Cardiac fibroblast (primary cell): ENCODE data around the gene EIF4E2.

Experiments
- DNase-seq, 2 donors: peaks; one replicate each; pipeline versions ENCODE4 v3.0.0 to v3.0.0-alpha.2; 2010; ENCODE audit warnings: low read depth in 2 of 2
- H3K4me3 ChIP-seq, 2 donors: replicated peaks in 1 of 2; 1 replicate in 1 of 2; 2 replicates in 1 of 2; pipeline ENCODE4 v1.5.1; 2011; ENCODE audit warnings: low read depth in 2 of 2, low read length in 2 of 2, mild to moderate bottlenecking in 2 of 2, moderate library complexity in 1 of 2
- CTCF ChIP-seq: IDR thresholded peaks from one replicate; pipeline ENCODE4 v1.5.1; 2011; ENCODE audit warnings: low read depth, mild to moderate bottlenecking, low read length, inconsistent platforms

The EIF4E2 gene

DNA sequence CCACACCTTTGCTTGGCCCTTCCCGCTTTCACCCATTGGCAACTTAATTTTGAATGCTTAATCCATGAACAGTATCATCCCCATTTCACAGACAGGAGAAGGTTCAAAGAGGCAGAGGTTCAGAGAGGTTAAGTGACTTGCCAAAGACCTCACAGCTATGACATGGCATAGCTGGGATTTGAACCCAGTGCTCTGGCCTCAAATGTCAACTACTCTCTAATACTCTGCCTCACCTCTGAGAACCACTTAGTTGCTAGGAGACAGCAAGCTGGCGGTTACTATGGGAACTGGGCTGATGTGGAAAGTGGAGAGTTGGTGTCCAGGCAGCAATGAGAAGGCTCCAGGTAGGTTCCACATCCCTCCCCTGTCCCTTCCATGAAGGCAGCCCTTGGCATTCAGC is 46.1 kb upstream of the EIF4E2 start:
- no peak for TF ChIP-seq CTCF
- H3K4me3 ChIP-seq = no peak overlapping the region
- DNase-seq = no peak

GRCh38 chr2:232505856-232506255 is 44.6 kb upstream of the EIF4E2 start:
- no peak for TF ChIP-seq CTCF
- no peak overlapping the region for H3K4me3 ChIP-seq
- DNase-seq = no peak

DNA sequence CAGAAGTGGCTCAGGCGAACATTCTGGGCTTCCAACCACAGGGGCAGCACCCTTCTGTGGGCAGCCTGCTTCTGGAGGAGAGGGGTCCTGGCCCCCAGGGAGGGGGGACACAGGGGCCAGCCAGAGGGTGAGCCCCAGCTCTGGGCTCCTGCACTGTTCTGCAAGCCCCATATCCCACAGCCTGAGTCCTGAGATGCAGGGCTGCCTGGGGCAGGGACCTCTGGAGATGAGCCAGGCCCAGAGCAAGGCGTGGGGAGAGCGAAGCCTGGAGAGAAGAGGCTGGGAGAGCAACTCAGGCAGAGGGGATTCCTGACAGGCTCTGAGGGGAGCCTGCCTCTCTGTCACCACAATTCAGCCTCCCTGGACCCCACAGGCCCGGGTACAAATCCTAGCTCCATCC is 43.8 kb upstream of the EIF4E2 start:
- DNase-seq = no peak
- no peak for TF ChIP-seq CTCF
- H3K4me3 ChIP-seq = no peak overlapping the region

DNA sequence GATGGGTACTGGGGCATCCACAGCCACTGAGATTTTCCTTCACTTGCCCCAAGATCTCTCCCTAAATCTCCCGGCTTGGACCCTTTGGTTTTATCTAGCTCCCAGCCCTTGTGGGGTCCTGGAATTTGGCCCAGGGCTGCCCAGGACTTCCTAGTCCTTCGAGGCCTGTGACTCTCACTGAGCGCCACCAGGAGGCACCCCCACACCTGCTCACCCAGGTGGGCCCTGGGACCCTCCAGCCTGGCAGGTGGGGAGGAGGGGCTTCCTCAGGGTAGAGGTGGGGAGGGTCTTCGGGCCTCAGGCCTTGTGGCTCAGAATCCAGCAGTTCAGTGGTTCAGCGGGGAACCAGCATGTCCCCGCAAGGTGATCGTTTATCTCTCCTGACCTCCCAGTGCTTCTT is 42.2 kb upstream of the EIF4E2 start:
- no peak for TF ChIP-seq CTCF
- no peak overlapping the region for H3K4me3 ChIP-seq
- no peak for DNase-seq

GRCh38 chr2:232511336-232511890 is 39.1 kb upstream of the EIF4E2 start:
- no peak for TF ChIP-seq CTCF
- DNase-seq = no peak
- no peak overlapping the region for H3K4me3 ChIP-seq

GRCh38 chr2:232512602-232513001 is 37.9 kb upstream of the EIF4E2 start:
- no peak for DNase-seq
- no peak for TF ChIP-seq CTCF
- H3K4me3 ChIP-seq = no peak overlapping the region

DNA sequence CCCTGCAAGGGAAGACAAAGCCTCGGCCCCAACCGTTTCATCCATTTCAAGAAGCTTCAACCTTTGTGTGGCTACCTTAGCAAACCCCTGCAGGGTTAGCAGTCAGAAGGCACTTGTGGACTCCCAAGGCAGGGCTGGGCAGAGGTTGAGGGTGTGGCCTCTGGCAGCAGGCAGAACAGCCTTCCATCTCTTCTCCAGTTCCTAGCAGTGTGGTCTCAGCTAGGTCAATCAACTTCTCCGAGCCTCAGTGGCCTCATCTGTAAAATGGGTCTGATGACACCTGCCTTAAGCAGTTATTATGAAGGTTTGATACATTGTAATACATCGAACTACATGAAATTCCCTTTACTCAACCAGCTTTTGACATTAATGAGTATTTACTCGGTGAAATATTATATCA is 37.1 kb upstream of the EIF4E2 start:
- TF ChIP-seq CTCF = no peak

More for the DNA sequence above, 37.1 kb upstream of the EIF4E2 start:
- H3K4me3 ChIP-seq = no peak overlapping the region
- no peak for DNase-seq
